HepG2 (cell line): ENCODE results near the gene CCDC197. TPM values are rescaled to one million over a fixed set of nuclear protein-coding genes. Genes with fewer than 3 reads are reported as not detected.

Experiments
- ATAC-seq: fragments of 200-7000 bp; cut with Tn5 transposase; 3 replicates; pipeline ENCODE4 v1.9.1; 2020; ENCODE audit warnings: mild to moderate bottlenecking, moderate library complexity
- BruUV-seq: library from RNA; stranded (reverse); fragments of 400-500 nt; replicated peaks from 2 replicates; lab custom pipeline; 2021; lab: Mats Ljungman, UMichigan
- CTCF ChIA-PET: fragments of 300-600 bp; formaldehyde crosslinking; extraction: SDS; loops from one replicate; lab custom pipeline; 2021; ENCODE audit warnings: low total read pairs, inconsistent platforms, low intra/inter-chr PET ratio; lab: Yijun Ruan, JAX
- POLR2A ChIA-PET: fragments of 350-600 bp; sonication (Branson Sonifier 250); formaldehyde crosslinking; loops from one replicate; lab custom pipeline; 2020; ENCODE audit warnings: antibody characterized with exemption, inconsistent platforms; lab: Yijun Ruan, JAX
- DNase-seq: peaks from one replicate; pipeline ENCODE4 v3.0.0-alpha.2; 2015; ENCODE audit warnings: low spot score
- FAIRE-seq: peaks from 3 replicates; lab custom pipeline; 2011; peaks lifted over from hg19 to GRCh38; lab: Jason Lieb, UNC
- H2AFZ ChIP-seq: one replicate; pipeline ENCODE4 v1.6.1; 2011; ENCODE audit warnings: low read length, inconsistent platforms
- H3K27ac ChIP-seq: fragments of 300-600 bp; 3 replicates; pipeline ENCODE4 v1.8.0; 2011; ENCODE audit warnings: mixed run types, mild to moderate bottlenecking, mixed read lengths, low read length, inconsistent platforms; ENCODE audit not compliant: insufficient read depth; ENCODE audit errors: extremely low read length
- H3K27me3 ChIP-seq, 2 experiments: fragments of 200-600 bp in 1 of 2; 2 replicates in 1 of 2; 3 replicates in 1 of 2; pipeline versions ENCODE4 v1.6.0 to v1.8.0; 2011; ENCODE audit warnings: low read length in 2 of 2, mild to moderate bottlenecking in 2 of 2, moderate library complexity in 2 of 2, inconsistent platforms in 1 of 2; ENCODE audit not compliant: insufficient read depth in 2 of 2, control insufficient read depth in 1 of 2
- H3K36me3 ChIP-seq, 2 experiments: fragments of 200-600 bp in 1 of 2; replicated peaks in 1 of 2; 2 replicates in 1 of 2; 3 replicates in 1 of 2; pipeline versions ENCODE4 v1.5.1 to v1.8.0; 2011; ENCODE audit warnings: low read length in 2 of 2, inconsistent platforms in 1 of 2; ENCODE audit not compliant: insufficient read depth in 2 of 2, control insufficient read depth in 1 of 2
- H3K4me1 ChIP-seq: 2 replicates; pipeline ENCODE4 v1.5.1; 2012; ENCODE audit warnings: low read length, inconsistent platforms; ENCODE audit not compliant: insufficient read depth
- H3K4me2 ChIP-seq: 2 replicates; pipeline ENCODE4 v1.6.0; 2011; ENCODE audit warnings: low read depth, low read length, inconsistent platforms
- H3K4me3 ChIP-seq, 3 experiments: fragments of 200-600 bp in 1 of 3; sonication (generic), shearing (Covaris generic) in 1 of 3; replicated peaks in 1 of 3; 2 replicates each; pipeline ENCODE4 v1.5.1; 2011 to 2016; ENCODE audit warnings: low read length in 3 of 3, inconsistent platforms in 2 of 3, low read depth in 2 of 3, mild to moderate bottlenecking in 2 of 3, control low read depth in 1 of 3, mixed read lengths in 1 of 3; ENCODE audit not compliant: insufficient read depth in 1 of 3
- H3K79me2 ChIP-seq: one replicate; pipeline ENCODE4 v1.6.1; 2011; ENCODE audit warnings: low read length, inconsistent platforms; ENCODE audit not compliant: insufficient read depth
- H3K9ac ChIP-seq: 2 replicates; pipeline ENCODE4 v1.6.0; 2011; ENCODE audit warnings: mild to moderate bottlenecking, low read depth, low read length, inconsistent platforms; ENCODE audit not compliant: insufficient read depth
- H3K9me3 ChIP-seq: 2 replicates; pipeline ENCODE4 v1.5.1; 2012; ENCODE audit warnings: mild to moderate bottlenecking, low read length
- H4K20me1 ChIP-seq: 2 replicates; pipeline ENCODE4 v1.6.0; 2011; ENCODE audit warnings: inconsistent platforms, mild to moderate bottlenecking, low read length, moderate library complexity; ENCODE audit not compliant: insufficient read depth
- ATF2 ChIP-seq: sonication (generic); formaldehyde crosslinking; IDR thresholded peaks from 2 replicates; pipeline ENCODE4 v1.4.0; 2020; ENCODE audit warnings: missing genetic modification reagents
- HNF4A ChIP-seq: sonication (generic); formaldehyde crosslinking; IDR thresholded peaks from 2 replicates; pipeline ENCODE4 v1.4.0; 2020; ENCODE audit warnings: missing genetic modification reagents
- HNRNPL ChIP-seq: fragments of 200-400 bp; formaldehyde crosslinking; IDR thresholded peaks from 2 replicates; pipeline ENCODE4 v1.6.1; 2017; ENCODE audit warnings: mild to moderate bottlenecking, low read depth, low read length
- MEIS2 ChIP-seq: sonication (generic); formaldehyde crosslinking; IDR thresholded peaks from 2 replicates; pipeline ENCODE4 v1.9.0; 2021; ENCODE audit warnings: mild to moderate bottlenecking, missing genetic modification reagents
- TEAD3 ChIP-seq: optimal IDR thresholded peaks from 2 replicates; pipeline ENCODE3; 2016; ENCODE audit warnings: borderline replicate concordance
- TFE3 ChIP-seq: IDR thresholded peaks from 2 replicates; pipeline ENCODE4 v1.6.1; 2016
- ZBTB26 ChIP-seq: IDR thresholded peaks from 2 replicates; pipeline ENCODE4 v1.6.1; 2016; ENCODE audit warnings: missing compliant biosample characterization, missing genetic modification reagents, borderline replicate concordance
- ZNF501 ChIP-seq: sonication (generic); formaldehyde crosslinking; IDR thresholded peaks from 2 replicates; pipeline ENCODE4 v1.5.1; 2020; ENCODE audit warnings: mild to moderate bottlenecking, moderate library complexity, missing genetic modification reagents
- ZNF503 ChIP-seq: sonication (generic); formaldehyde crosslinking; IDR thresholded peaks from 2 replicates; pipeline ENCODE4 v1.4.0; 2020; ENCODE audit warnings: missing genetic modification reagents
- ZNF546 ChIP-seq: sonication (generic); formaldehyde crosslinking; conservative IDR thresholded peaks from 2 replicates; pipeline ENCODE4 v1.8.1; 2023; ENCODE audit warnings: mild to moderate bottlenecking, missing genetic modification reagents
- ZNF839 ChIP-seq: sonication (generic); formaldehyde crosslinking; IDR thresholded peaks from 2 replicates; pipeline ENCODE4 v1.4.0; 2020; ENCODE audit warnings: missing genetic modification reagents, mild to moderate bottlenecking, borderline replicate concordance
- WGBS: methylation state at CpG from one replicate; pipeline ENCODE4 v1.1.6; 2017; ENCODE audit warnings: low lambda C conversion rate; 5-methylcytosine and 5-hydroxymethylcytosine counted together
- in situ Hi-C: cut with HindIII; loops from 2 replicates; pipeline ENCODE4 v1.10.0; 2017; ENCODE audit warnings: low pct_unique_long_range_greater_than_20kb; ENCODE audit not compliant: extremely low pct_ligation_motif_present
- intact Hi-C: fragments of 100-400 bp; cut with micrococcal nuclease; formaldehyde crosslinking; loops from one replicate; pipeline ENCODE4 v1.10.0; 2022; ENCODE audit not compliant: unreplicated experiment
- polyA plus RNA-seq, 8 experiments: library from polyadenylated mRNA; depleted of rRNA in 3 of 8; stranded (reverse) in 7 of 8; unstranded in 1 of 8; fragments of >200 nt; fragmentation: Illumina TruSeq in 4 of 8; extraction: Trizol in 4 of 8; gene quantifications; 2 replicates each; pipeline versions ENCODE4 v1.2.1 to v1.2.3, GENCODE V29; 2011 to 2016; ENCODE audit warnings: low read depth in 4 of 8, missing spikeins in 1 of 8, mixed read lengths in 1 of 8; ENCODE audit not compliant: insufficient read depth in 1 of 8
- total RNA-seq, 5 experiments: library from RNA; depleted of rRNA; stranded (reverse); fragments of >200 nt; fragmentation: Illumina TruSeq; extraction: Trizol; gene quantifications; 2 replicates each; pipeline ENCODE4 v1.2.3, GENCODE V29; 2016; ENCODE audit warnings: low read depth in 1 of 5
- TF ChIP-seq, protein P1 (sequence below): IDR thresholded peaks from 2 replicates; pipeline ENCODE4 v1.6.1; 2018; ENCODE audit warnings: missing genetic modification reagents
- TF ChIP-seq, protein P2 (sequence below): sonication (generic); formaldehyde crosslinking; IDR thresholded peaks from 2 replicates; pipeline ENCODE4 v1.4.0; 2020; ENCODE audit warnings: missing genetic modification reagents

CCDC197 gene
- total and polyA plus RNA-seq, 2 of the 13 experiments (the other 11 are each of a cell fraction or from before 2014, with no cell fraction given): 0.11 to 0.13 TPM

DNA sequence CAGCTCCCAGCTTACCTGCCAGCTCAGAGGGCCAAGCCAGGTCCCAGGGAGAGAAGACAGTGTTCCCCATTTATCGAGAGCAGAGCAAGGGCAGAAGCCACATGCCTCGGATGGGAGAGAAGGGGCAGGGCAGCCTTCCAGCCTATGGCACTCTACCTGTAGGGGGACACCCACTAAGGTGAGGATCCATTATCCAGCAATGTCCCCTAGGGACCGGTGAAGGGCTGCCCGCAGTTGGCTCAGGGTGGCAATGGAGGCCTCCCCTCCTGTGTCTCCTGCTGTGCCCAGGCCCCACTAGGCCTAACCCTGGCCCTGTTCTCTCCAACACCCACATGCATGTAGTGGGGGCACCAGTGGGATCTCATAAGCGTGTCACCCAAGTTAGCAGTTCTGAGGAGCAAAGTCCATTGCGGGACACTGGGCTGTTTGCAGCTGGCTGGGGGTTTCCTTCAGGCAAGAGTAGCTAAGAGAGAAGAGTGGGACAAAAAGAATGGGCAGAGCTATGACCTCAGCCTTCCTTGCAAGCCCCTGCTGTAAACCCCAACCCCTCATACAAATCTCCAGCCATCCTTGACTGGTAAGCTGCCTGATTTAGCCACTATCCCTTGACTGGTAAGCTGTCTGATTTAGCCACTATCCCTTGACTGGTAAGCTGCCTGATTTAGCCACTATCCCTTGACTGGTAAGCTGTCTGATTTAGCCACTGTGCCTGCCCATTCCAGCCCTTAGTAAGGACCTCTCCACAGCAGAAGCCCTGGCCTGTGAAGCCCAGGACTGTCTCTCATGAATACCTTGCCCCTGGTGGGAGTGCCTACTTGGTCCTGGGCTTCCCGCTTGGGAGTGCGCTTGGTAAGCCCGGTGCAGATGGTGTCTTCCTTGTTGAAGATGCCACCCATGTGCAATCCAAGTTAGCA lies 15.5 kb upstream of the CCDC197 start:
- BruUV-seq: no TSS peak
- FAIRE-seq (no peak), DNase-seq (no peak), ATAC-seq (peak; percentile 57)
- Histone ChIP-seq H3K9me3 (no peaks in the 10 kb centered on the region), H3K36me3 (no peaks in the 10 kb centered on the region), H2AFZ (no peak overlapping the region), H3K27me3 (peaks cover 3 to 29% of the 10 kb centered on the region in 2 experiments), H3K27ac (no peak overlapping the region), H4K20me1 (no peaks in the 10 kb centered on the region), H3K4me1 (peaks cover 46% of the 10 kb centered on the region), H3K4me2 (peak overlapping the region; percentile 24; the same call in 1 of the 2 replicates), H3K79me2 (no peaks in the 10 kb centered on the region), H3K4me3 (no peak overlapping the region), H3K9ac (no peak overlapping the region)
- POLR2A ChIA-PET: interaction anchor here (1.0 to 2.3 kb wide), 5 partner anchors 9 to 41 kb away, joined by 3 to 16 read pairs (median 3); no protein-coding TSS in a partner anchor
- CTCF ChIA-PET: no interaction called here
- intact Hi-C loops: no loop called here
- WGBS: 0% methylated on average over 2 of the region's 9 CpGs
- in situ Hi-C loops: no loop called here
- TF ChIP-seq TFE3 (CRISPR knock-in tag) (no peak), ZNF501 (CRISPR knock-in tag) (no peak), TEAD3 (CRISPR knock-in tag) (peak; percentile 28), ZNF503 (CRISPR knock-in tag) (no peak), HNRNPL (0 out of 2 replicates have a peak, but pooled peaks have one; percentile 30), MEIS2 (CRISPR knock-in tag) (no peak), HNF4A (CRISPR knock-in tag) (peak; percentile 40), ZNF839 (CRISPR knock-in tag) (no peak), ZNF546 (no peak), ATF2 (CRISPR knock-in tag) (no peak), ZBTB26 (no peak)
- TF ChIP-seq, protein P1, sequence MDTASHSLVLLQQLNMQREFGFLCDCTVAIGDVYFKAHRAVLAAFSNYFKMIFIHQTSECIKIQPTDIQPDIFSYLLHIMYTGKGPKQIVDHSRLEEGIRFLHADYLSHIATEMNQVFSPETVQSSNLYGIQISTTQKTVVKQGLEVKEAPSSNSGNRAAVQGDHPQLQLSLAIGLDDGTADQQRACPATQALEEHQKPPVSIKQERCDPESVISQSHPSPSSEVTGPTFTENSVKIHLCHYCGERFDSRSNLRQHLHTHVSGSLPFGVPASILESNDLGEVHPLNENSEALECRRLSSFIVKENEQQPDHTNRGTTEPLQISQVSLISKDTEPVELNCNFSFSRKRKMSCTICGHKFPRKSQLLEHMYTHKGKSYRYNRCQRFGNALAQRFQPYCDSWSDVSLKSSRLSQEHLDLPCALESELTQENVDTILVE (CRISPR knock-in tag): no peak
- TF ChIP-seq, protein P2, sequence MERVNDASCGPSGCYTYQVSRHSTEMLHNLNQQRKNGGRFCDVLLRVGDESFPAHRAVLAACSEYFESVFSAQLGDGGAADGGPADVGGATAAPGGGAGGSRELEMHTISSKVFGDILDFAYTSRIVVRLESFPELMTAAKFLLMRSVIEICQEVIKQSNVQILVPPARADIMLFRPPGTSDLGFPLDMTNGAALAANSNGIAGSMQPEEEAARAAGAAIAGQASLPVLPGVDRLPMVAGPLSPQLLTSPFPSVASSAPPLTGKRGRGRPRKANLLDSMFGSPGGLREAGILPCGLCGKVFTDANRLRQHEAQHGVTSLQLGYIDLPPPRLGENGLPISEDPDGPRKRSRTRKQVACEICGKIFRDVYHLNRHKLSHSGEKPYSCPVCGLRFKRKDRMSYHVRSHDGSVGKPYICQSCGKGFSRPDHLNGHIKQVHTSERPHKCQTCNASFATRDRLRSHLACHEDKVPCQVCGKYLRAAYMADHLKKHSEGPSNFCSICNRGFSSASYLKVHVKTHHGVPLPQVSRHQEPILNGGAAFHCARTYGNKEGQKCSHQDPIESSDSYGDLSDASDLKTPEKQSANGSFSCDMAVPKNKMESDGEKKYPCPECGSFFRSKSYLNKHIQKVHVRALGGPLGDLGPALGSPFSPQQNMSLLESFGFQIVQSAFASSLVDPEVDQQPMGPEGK (CRISPR knock-in tag): peak; percentile 17; the same call in 1 of the 2 replicates
